Nucleus accumbens (tissue), 56 donors: ENCODE results near the gene GRID1.
A peak's percentile ranks its signal among the peaks of the same experiment; 100 is the strongest.

Experiments used
- DNase-seq, 56 donors: peaks; one replicate each; lab custom pipeline; 2025; lab: John Stamatoyannopoulos, UW

Gene GRID1

DNA sequence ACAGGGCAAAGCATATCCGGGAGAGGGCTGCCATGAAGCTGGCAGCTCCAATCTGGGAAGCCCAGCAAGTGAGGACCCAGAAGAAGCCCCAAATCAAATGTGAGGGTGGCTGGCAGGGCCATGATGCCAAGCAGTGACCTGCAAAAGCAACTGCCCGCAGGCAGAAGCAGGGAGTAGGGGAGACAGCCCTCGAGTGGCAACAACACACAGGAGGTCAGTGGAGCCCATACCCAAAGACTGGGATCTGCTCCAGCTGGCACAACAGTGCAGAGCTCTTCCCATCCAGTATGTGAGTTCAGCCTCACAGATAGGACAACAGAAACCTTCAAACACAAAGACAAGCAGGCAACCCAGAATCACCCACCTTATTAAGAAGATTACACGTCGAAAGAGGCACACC, 45.0 kb downstream of the GRID1 start:
- peak in 29 of 56 donors; percentile 17 to 70 (median 46) for DNase-seq

DNA sequence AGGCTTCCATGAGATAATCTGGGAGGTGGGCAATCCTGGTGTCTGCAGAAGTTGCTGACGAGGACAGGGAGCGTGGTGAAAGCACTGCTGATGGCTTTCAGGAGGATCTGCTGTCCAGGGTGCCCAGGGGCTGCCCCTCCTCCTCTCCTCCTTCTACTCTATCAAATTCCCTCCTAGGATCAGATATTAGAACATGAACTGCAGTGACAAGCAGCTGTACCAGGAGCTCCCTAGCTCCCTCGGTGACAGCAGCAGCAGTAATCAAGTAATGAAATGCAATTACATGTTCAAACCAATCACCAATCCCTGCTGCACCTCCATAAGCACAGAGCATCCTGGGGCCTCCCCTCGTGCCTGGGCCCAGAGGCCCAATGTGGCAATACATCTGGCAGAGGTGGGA, 46.9 kb downstream of the GRID1 start:
- DNase-seq = no peak

DNA sequence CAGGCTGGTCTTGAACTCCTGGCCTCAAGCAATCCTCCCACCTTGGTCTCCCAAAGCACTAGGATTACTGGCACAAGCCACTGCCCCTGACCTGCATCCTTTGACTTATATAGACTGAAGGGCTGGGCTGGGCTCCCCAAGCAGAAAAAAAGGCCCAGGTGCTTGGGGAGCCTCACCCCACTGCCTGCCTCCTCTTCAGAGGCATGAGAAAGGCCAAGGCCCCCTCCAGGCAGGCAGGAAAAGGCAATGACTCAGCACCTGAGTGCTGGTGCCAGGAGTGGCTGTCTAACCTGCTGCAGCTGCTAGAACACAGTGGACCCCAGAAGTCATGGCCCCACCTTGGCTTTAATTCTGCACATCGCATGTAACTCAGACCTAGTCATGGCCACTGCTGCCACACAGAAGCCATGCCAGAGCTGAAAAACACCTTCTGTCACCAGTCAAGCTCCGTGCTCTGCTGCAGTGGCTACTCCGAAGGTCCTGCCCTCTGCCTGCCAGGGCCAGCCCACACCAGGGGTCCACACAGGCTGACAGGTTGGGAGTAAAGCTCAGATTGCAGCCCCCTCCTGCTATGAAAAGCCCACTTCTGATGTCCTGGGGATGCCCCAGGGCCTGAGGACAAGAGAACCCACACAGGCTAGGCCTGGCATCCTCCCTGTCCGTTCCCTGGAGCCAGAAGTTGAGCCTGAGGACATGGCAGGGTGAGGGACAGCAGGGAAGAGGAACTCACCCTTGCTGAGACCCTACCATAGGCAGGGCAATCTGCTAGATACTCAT, 48.5 kb downstream of the GRID1 start:
- no peak for DNase-seq

DNA sequence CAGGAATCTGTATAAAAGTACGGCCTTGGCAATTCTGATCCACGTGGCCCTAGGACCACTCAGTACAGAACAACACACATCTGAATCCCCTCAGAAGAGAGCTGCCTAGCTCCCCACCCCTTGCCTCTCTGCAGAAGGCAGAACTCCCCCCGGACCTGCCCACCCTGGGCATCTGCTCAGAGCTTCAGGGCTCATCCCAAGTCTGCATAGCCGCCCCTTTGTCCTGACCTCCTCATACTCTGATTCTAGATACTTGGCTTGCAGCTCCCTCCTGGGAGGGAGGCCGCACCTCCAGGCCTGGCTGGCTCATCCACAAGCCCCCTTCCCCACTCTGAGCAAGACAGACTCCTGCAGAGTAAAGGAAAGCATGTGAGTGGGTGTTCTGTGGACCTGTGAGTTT, 49.6 kb downstream of the GRID1 start:
- DNase-seq = no peak

DNA sequence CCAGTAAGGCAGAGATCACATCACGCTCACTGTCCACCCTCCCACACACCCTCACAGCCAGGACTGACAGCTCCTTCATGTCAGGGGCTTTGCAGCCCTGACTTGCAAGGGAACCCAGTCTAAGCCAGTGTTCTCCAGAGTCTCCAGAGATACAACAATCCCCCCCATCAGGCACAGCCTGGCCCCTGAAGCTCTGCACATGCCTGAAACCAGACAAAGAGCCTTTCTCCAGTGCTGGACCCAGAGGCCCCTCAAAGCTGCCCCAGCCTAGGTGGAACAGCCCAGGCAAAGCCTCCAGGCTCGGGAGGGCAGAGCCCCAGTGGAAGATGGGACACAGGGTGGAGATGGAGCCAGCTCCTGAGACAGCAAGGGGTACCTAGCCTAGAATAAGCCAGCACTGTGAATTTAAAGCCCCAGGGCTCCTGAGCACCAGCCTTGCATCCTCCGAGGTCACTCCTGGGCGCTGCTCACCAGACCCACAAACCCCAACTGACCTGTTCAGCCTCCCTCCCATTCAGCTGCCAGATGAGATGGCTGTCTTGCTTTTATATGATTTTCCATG, 50.2 kb downstream of the GRID1 start:
- DNase-seq = peak in 2 of 56 donors; percentile 11 to 30

DNA sequence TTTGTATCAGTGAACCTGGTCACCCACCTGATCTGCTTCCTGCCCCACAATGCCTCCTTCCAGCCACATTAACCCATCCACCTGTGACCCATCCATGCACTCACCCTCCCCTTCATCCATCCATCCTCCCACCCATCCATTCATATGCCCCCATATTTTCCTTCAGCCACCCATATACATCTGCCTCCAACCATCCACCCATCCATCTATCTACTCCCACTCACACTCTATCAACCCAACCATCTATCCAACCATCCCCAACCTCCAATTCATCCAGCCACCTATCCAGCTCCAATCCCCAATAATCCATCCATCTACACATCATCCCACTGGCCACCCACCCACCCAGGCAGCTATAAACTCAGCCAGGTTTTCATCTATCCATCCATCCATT, 51.0 kb downstream of the GRID1 start:
- DNase-seq = no peak

DNA sequence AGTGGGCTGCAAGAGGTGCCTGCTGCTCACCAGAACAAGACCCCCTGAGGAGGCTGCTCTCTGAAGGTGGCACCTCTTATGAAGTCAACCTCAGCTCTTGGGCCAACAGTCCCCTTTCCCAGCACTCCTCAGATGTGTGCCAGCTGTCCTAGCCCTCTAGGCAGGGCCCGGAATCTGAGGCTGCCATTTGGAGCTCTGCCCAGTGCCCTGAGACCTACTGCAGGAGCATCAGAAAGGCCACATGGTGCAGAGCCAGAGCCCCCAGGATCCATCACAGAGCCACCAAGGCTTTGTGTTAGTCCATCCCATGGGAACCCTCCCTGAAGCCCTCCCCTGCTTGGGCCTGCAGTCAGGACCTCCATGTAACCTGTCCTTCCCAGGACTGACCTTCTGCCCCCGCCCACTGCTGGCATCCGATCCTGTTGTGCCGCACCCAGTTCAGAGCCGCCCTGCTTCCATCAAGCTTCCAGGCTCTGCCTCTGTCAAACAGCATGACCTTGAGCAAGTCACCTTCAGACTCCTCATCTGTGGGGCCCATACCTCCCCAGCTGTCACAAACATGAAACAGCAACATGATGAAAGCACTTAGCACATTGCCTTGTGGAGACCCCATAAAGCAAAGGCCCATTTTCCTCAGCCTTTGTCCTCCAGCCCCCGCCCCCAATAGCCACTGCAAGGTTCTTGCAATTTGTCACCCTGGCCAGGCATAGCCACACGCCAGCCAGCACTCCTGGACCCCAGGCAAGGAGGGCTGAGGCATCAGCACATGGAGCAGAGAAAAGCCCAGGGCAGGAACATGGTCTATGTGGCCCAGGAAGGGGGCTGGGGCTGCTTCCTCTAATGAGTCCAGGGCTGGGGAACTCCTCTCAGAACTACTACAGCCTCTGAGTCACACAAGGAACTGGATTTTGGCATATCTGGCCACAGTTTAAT, 51.7 kb downstream of the GRID1 start:
- no peak for DNase-seq

DNA sequence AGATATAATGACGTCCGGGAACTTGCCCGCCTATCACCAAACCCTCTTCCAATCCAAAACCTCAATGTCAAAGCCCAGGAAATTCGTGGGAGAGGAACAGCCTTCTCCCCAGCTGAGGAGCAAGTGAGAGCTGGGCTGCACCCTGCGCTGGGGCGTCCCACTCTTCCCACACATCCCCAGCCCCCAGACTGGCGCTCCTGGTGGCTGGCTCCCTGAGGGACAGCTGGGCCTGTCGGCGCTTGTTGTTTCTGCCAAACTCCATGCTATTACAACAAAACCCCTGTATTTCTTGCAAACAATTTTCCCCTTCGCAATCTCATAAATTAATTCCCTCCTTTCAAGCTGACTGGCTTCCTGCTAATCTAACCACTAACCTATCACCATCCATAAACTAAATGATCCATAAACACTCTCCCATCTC, 53.0 kb downstream of the GRID1 start:
- peak in 32 of 56 donors; percentile 21 to 67 (median 39) for DNase-seq

DNA sequence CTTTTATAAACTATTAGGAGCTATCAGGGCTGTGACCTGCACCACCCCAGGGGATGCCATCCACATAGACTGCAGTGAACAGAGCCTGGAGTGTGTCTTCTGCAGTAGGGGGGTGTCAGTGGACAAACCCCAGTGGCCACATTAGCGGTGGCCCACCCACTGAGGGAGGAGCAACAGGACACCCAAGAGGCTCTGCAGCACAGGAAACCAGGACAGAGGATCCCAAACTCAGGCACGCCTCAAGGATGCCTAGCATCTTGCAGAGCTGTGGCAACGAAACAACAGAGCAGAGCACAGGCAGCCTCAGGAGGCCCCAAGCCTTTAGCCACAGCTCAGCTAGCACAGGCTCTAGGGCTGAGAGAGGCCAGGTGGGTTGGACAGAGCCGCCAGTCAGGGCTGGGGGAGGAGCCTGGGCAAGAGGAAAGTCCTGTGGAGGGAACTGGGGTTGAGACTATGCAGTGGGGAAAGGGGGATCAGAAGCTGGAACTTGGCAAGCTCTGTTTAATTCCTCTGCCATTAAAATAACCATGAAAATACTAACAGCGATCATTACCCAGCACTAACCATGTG, 53.8 kb downstream of the GRID1 start:
- DNase-seq = peak in 4 of 56 donors; percentile 10 to 41 (median 32)

- DNase-seq = peak in 1 of 56 donors; percentile 14
Observed at GRCh38 chr10:86311906-86312305, 54.7 kb downstream of the GRID1 start.

DNA sequence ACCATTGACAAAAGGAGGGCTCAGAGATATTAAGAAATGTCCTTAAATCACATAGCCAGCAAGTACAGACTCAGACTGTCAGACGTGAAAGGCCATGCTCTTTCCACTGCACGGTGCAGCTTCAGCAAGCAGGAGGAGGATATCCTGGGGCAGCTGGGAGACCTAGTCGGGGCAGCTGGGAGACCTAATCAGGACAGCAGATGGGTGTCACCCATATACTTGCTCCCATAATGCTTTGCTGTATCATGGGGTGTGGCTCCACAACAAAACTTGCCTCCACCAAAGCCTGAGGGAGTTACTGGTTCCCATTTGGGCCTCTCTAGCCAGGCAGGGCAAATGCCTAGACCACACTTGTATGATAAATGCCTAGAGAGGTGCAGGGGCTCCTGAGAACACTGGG, 55.4 kb downstream of the GRID1 start:
- no peak for DNase-seq

GRCh38 chr10:86310702-86311101, 55.9 kb downstream of the GRID1 start:
- no peak for DNase-seq

DNA sequence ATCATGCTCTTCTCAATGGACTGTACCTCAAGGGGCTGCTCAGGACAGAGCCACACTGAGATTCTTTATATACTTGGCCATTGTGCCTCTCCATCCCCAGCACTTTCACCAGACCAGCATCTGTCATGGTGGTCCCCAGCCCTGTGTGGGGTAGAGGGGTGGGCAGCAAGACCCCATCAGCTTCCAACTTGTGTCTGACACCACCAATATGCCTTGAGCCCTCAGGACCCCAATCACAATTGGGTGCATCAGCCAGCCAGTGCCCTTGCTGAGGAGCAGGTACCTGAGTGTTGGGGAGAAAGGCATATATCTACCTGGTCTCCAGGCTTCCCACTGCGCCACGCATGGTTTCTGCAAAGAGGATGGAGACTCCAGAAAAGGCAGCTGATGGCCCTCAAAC, 56.3 kb downstream of the GRID1 start:
- no peak for DNase-seq

GRCh38 chr10:86308056-86308455, 58.5 kb downstream of the GRID1 start:
- no peak for DNase-seq

- DNase-seq = no peak
Observed at GRCh38 chr10:86306628-86307278, 59.8 kb downstream of the GRID1 start.

DNA sequence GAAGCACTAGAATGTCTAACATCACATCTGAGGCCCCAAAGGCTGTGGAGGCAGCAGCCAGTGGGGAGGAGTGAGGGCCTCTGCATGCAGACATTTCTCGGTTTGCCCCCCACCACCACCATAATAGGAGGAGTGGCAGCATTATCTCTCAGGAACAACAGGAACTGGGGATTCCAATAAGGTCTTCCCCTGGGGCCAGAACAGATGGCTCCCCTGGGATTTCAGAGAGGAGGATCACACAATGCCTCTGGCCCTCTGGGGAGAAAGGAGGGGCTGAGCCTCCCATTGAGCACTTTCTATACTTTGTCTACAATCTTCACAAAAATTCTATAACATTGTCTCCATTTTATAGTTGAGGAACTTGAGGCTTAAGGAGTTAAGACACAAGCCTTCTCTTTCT, 61.1 kb downstream of the GRID1 start:
- DNase-seq = no peak

DNA sequence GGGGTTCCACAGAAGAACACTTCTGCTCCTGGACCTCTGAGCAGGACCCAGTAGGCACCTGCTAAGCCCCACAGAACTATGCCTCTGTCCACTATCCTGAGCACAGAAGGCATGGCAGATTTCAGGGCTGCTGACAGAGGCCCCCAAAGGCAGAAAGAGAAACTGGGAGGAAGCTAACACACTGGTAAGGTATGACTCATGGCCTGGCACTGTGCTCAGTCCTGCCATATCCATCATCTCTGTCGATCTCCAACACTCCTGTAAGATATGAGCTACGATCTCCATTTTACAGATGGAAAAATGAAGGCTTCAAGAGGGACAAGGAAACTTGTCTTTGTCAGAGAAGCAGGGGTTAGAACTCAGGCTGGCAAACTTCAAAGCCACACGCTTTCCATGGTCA, 62.2 kb downstream of the GRID1 start:
- no peak for DNase-seq

DNA sequence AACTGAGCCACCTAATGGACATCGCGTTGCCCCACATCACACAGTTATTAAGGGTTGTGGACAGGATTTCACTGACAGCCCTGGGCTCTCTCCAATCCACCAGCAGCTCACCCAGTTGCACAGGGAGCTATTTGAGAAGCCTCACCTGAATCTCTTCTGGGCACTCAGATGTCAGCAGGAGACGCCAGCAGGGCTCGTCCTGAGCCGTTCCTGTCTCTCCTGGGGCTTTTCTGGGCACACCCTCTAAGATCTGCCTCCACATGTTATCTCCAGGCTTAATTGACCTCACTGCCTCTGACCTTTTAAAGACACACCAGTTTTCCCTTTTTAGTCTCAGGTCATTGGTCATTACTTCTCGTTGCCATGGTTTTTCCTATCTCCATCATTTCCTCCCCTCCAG, 63.0 kb downstream of the GRID1 start:
- DNase-seq = no peak

DNA sequence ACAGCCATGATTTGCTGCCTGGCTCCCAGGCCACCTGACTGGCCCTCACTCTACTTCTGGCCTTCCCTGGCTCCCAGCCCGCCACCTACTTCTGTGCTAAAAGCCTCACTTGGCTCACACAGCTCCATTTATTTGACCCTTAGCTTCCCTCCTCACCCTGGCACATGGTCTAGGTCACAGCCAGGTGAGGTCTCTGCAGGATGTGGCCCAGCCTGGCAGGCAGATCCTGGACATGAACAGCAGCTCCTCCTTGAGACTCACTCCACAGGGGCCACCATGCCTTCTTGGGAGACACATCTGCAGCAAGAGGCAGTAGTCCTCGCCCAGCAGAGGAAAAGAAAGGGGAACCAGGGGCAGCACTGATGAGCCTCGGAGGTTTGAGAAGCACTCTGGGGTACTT, 64.6 kb downstream of the GRID1 start:
- no peak for DNase-seq
